Femur (tissue), 1 donor: ENCODE results near the gene MAGEA11.
"Not testable (repeated sequence)": the region's sequence is repeated elsewhere in the genome, so short reads cannot be mapped to it uniquely, and the experiment has no call there.

Experiments used
- DNase-seq: peaks from one replicate; pipeline ENCODE4 v3.0.0-alpha.2; 2017

The MAGEA11 gene

GRCh38 chrX:149720021-149720689 lies 8.3 kb downstream of the MAGEA11 start:
- no peak for DNase-seq

GRCh38 chrX:149721241-149721640 lies 9.4 kb downstream of the MAGEA11 start:
- DNase-seq: not testable (repeated sequence)

GRCh38 chrX:149721778-149722177 lies 9.9 kb downstream of the MAGEA11 start:
- DNase-seq: no peak

DNA sequence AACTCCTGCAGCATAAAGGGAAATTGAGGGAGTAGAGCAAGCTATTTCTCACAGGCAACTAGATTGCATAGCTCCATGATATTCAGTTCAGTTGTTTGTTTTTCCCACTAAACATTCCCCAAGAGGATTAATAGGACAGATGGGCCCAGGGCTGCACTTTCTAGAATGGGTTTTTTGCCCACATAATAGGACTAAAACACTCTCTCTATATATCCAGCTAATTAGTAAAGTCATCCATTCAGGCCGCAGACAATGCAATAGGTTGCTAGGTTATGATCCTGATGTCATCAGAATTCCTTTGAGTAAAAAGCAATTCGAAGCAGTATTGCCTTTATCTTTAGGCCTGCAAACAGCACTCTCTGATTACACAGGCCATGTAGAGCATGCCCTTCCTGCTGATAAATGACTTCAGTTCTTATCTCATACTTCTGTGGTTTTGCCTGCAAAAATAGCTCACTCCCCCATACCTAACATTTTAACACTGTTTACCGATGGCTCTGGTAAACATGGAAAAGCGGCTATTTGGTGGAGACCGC lies 11.8 kb downstream of the MAGEA11 start:
- DNase-seq: not testable (repeated sequence)

DNA sequence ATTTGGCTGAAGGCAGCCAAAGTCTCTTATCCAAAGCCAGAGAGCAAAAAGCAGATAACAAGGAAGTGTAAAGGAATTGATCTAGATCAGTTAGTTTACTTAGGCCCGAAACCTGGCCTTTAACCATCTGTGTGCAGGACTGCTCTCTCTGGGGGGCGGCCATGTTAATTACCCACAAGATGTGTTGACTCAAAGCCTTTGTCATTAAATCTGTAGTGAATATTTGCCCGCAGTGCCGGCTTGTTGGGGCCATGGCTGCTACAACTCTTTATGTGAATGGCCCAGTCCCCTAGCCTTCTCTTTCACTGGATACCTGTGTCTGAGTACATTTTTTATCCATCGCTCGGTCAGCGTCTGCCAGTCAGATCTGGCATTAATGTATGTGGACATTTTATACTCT lies 15.4 kb downstream of the MAGEA11 start:
- not testable (repeated sequence) for DNase-seq

DNA sequence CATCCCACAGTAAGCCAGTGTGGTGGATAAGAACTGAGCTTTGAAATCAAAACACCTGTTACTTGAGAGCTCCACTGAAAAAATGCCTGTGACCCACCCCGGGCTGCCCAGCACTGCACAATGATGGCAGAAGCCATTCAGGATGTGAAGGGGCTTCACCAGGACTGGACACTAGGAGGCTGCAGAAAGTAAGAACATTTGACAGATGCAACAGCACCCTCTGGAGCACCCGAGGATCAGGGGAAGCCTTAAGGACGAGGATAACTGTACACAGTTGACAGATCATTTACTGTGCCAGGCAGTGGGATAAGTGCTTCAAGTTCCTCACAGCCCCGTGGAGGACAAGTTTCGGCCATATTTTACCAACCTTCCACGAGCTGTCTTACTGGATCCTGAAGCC lies 30.4 kb downstream of the MAGEA11 start:
- not testable (repeated sequence) for DNase-seq

DNA sequence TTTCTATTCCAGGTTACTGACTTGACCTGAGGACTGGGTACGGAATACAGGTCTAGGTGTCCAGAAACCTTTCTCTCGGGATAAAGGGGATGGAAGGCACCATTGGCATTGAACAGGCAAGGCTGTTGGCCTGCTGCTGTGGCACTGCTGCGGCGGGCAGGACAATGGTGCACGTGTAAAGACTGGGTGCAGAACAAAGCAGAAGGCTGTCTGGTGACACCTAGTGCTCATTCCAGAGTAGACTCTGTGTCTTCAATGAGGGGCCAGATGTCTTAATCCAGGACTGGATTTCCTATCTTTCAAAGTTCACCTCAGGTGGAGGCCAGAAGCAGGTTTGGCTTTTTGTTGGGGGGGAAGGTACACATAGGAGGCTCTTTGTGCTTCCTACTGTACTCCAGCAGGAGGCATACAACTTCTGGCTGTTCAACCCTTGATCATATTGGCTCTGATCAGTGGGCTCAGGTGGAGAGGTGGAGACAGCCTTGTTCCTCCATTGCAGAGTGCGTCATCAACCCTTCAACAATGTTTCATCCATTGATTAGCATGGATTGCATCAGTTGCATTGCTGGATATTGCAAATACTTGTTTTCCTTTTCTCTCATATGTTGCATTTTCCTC lies 34.6 kb downstream of the MAGEA11 start:
- DNase-seq: not testable (repeated sequence)

DNA sequence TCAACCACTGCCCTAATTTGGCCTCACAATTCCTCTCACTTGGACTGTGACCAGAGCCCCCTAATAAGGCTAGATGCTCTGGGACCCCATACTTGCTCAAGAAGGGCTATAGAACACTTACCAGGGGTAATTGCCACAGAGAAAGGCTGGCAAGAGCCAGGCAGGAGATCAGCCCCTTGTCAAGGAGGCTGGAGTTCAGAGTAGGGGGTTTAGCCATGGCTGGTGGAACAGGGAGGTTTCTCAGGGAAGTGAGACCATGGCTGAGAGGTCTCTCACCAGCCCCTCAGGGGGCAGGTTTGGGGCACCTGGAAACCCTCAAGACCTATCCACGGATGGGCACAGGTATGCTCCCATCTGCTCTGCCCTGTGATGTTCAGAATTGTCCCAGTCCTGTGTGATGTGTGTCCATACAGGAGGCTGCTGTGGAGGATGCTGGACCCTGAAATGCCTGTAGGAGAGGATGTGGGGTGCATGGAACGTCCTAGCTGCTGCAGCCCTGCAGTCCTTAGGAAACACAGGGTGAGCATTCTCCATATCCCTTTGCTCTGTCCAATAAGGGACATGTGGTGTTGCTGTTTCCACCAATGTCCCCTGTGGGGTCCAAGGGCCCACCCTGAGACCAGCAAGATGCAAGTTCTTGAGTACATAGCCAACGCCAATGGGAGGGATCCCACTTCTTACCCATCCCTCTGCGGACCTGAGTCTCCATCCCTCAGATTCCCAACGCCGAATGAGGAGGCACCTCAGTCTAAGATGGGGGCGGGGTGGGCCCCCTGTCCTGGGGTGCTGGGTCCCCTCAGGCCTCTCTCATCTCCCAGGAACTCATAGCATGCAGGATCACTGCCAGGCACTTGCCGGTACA lies 45.6 kb downstream of the MAGEA11 start:
- DNase-seq: no peak

GRCh38 chrX:149758068-149758714 lies 46.3 kb downstream of the MAGEA11 start:
- DNase-seq: no peak

DNA sequence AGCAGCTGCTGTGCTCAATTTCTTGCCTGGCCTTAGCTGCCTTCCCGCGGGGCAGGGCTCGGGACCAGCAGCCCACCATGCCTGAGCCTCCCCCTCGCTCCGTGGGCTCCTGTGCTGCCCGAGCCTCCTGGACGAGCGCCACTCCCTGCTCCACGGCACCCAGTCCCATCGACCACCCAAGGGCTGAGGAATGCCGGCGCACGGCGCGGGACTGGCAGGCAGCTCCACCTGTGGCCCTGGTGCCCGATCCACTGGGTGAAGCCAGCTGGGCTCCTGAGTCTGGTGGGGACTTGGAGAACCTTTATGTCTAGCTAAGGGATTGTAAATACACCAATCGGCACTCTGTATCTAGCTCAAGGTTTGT lies 46.8 kb downstream of the MAGEA11 start:
- DNase-seq: not testable (repeated sequence)

- DNase-seq: no peak
These were observed 48.0 kb downstream of the MAGEA11 start for GRCh38 chrX:149759824-149760223.

DNA sequence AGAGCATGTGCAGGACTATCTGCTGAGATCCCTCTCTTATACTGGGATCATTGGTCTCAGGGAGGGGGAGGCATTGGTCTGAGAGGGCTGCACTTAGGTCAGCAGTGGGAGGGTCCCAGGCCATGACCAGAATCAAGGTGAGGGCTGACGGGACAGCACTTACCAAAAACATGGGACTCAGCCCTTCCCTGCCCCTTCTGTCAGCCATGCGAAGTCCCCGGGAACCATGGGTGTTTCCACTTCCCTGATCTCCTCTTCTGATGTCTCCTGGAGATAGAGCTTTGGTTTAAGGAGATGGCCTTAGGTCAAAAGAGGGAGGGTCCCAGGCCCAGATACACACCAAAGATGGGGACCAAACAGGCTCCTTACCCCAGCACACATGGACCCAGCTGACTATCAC lies 49.1 kb downstream of the MAGEA11 start:
- DNase-seq: no peak

DNA sequence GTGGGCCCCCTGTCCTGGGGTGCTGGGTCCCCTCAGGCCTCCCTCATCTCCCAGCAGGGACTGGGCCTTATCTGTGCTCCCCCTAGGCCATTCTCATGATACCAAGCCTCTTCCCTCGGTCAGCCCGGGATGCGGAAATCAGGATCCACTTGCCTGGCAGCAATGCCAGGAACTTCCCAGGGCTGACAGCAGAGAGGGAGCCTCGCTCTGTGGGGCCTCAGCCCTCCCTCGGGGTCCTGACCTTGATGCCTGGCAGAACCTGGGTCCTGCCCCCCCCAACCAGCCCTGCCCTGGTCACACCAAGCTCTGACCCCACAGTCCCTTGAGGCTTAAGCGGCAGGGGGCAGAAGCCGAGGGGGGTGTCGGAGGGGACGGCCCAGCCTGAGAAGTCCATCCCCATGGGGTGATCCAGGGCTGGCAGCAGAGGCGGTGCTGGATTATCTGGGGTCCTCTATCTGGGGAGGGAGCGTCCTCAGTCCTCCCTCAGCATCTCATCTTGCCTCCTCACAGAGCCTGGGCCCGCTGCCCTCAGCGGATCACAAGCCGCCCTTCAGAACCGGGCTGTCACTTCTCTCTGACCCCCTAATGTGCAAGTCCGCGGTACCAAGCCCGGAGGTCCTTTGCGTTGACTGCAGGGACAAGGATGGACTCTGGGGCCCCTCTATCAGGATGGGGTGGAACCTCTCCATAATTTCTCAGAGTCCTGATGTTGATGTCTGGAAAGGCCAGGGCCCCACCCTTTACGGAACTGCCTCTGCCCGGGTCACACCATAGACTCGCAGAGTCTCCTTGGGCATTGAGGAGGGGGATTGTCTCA lies 50.2 kb downstream of the MAGEA11 start:
- not testable (repeated sequence) for DNase-seq

DNA sequence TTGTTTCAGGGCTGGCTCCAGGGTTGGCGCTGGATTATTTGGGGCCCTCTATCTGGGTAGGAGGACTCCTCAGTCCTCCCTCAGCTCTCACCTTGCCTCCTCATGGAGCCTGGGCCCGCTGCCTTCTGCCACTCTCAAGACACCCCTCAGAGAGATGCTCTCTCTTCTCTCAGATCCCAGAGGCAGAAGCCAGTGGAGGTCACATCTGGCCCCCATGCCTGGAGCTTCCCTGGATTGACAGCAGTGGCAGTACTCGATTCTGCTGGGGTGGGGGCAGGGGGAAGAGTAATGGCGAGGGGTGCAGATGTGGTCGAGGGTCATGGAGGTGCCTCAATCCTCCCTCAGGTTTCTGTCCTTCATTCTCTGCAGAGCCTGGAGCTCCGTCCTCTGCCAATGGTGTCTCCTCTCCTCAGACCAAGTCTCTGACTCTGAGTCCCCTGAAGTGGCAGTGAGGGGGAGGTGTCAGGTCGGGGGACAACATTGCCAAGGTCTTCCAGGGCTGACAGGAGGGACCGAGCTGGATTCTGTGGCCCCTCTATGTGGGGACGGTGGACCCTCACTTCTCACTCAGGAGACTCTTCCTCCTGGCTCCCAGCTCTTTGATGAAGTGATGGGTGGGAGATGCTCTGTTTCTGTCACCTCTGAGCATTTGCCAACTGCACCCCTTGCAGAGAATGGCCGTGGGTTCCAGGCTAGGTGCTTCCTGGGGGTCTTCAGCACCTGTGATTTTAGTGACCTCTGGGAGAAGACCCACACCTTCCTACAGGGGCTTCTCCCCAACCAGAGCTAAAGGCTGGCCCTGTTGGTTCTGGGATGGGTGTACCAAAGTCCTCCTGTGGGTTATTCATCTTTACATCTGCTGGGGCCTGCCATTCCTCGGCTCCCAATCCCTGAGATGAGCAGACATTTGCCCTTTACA lies 51.1 kb downstream of the MAGEA11 start:
- no peak for DNase-seq
